ENCODE results near the gene SCARB1.
A peak's percentile ranks its signal among the peaks of the same experiment; 100 is the strongest.

SCARB1 gene

GRCh38 chr12:124796303-124796960 is 67.2 kb downstream of the SCARB1 start:
- no peak for DNase-seq (ENCODE audit: low read depth)

GRCh38 chr12:124795081-124795948 is 68.3 kb downstream of the SCARB1 start:
- no peak for DNase-seq (ENCODE audit: low read depth)

- peak; percentile 82 for DNase-seq (ENCODE audit: low read depth)
These were observed 70.7 kb downstream of the SCARB1 start for GRCh38 chr12:124792961-124793441.

GRCh38 chr12:124792156-124792555 is 71.5 kb downstream of the SCARB1 start:
- DNase-seq (ENCODE audit: low read depth): no peak

- DNase-seq (ENCODE audit: low read depth): no peak
These were observed 72.8 kb downstream of the SCARB1 start for GRCh38 chr12:124790650-124791400.

GRCh38 chr12:124788936-124789555 is 74.6 kb downstream of the SCARB1 start:
- DNase-seq (ENCODE audit: low read depth): no peak

- DNase-seq (ENCODE audit: low read depth): peak; percentile 87
These were observed 77.4 kb downstream of the SCARB1 start for GRCh38 chr12:124786061-124786964.

GRCh38 chr12:124784871-124785572 is 78.6 kb downstream of the SCARB1 start:
- DNase-seq (ENCODE audit: low read depth): no peak

- DNase-seq (ENCODE audit: low read depth): no peak
These were observed 80.6 kb downstream of the SCARB1 start for GRCh38 chr12:124783087-124783486.

- DNase-seq (ENCODE audit: low read depth): no peak
These were observed 81.5 kb downstream of the SCARB1 start for GRCh38 chr12:124782132-124782531.

GRCh38 chr12:124780752-124781685 is 82.6 kb downstream of the SCARB1 start:
- DNase-seq (ENCODE audit: low read depth): no peak

GRCh38 chr12:124780336-124780735 is 83.3 kb downstream of the SCARB1 start:
- DNase-seq (ENCODE audit: low read depth): no peak

- DNase-seq (ENCODE audit: low read depth): no peak
These were observed 84.2 kb downstream of the SCARB1 start for GRCh38 chr12:124779161-124780141.

- no peak for DNase-seq (ENCODE audit: low read depth)
These were observed 85.3 kb downstream of the SCARB1 start for GRCh38 chr12:124778411-124778810.

GRCh38 chr12:124777399-124778372 is 86.0 kb downstream of the SCARB1 start:
- DNase-seq (ENCODE audit: low read depth): no peak

- no peak for DNase-seq (ENCODE audit: low read depth)
These were observed 87.5 kb downstream of the SCARB1 start for GRCh38 chr12:124776125-124776513.
